ENCODE results near the gene XYLT2.

The XYLT2 gene

DNA sequence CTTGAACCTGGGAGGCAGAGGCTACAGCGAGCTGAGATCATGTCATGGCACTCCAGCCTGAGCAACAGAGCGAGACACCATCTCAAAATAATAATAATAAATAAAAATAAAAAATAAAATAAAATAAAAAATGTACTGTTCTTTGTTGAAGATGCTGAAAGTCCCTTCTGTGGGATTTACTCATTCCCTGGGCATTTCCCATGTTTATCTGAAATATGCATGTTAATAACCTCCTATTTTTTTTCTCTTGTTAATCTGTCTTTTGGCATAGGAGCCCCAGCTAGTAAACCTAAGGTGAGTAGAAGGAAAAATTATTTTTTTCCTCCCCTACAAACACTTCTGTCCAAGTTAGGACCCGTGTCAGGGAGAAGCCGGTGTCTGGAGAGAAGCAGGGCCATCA lies 37.3 kb upstream of the XYLT2 start:
- Histone ChIP-seq H4K20me1 (ENCODE audit: insufficient read depth, low read length, poor library complexity, severe bottlenecking) (no peaks in the 10 kb centered on the region), H3K9ac (ENCODE audit: low read depth, low read length, poor library complexity, severe bottlenecking) (no peak overlapping the region)

DNA sequence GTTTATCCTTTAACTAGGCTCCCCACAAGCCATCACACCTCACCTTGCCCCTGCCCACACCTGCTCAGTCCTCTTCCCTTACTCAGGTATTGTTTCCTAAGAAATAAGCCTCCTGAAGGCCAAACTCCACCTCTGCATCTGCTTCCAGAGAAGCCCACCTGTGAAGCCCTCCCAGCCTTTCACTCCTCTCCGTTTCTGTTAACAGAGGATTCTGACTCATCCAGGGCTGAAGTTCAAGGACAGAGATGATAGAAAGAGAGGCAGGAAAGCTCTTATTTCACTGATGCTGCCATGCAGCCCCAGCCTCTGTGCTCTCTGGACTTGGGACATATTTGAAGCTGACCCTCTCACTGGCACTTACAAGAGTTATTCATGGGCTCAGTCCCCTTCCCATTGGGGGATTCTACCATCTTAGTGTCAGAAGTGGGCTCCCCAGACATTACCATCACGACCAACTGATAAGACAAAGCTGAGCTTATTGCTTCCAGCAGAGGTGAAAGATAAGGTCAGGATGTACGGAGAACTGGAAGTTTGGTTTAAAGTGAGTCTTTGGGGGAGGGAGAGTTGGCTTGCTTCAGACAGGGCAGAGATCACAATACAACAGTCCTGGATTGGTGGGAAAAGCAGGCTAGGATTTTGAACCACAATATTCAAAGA lies 35.3 kb upstream of the XYLT2 start:
- Histone ChIP-seq H3K36me3 (ENCODE audit: insufficient read depth, low read length) (no peaks in the 10 kb centered on the region), H3K79me2 (ENCODE audit: insufficient read depth, low read length) (no peaks in the 10 kb centered on the region), H4K20me1 (ENCODE audit: insufficient read depth, low read length, poor library complexity, severe bottlenecking) (no peaks in the 10 kb centered on the region), H3K9me3 (ENCODE audit: insufficient read depth, low read depth, low read length) (no peaks in the 10 kb centered on the region), H3K4me1 (ENCODE audit: insufficient read depth, low read length, poor library complexity, severe bottlenecking) (no peaks in the 10 kb centered on the region), H3K9ac (ENCODE audit: low read depth, low read length, poor library complexity, severe bottlenecking) (no peak overlapping the region), H3K4me3 (ENCODE audit: low read length, poor library complexity, severe bottlenecking) (no peak overlapping the region), H3K4me2 (ENCODE audit: low read depth, low read length, poor library complexity, severe bottlenecking) (no peak overlapping the region), H3K9me2 (replicated peaks; ENCODE audit: low read depth, low read length) (no peaks in the 10 kb centered on the region), H3K27me3 (ENCODE audit: insufficient read depth, low read length, poor library complexity, severe bottlenecking) (no peaks in the 10 kb centered on the region), H3F3A (ENCODE audit: low read depth) (no peaks in the 10 kb centered on the region), H2AFZ (ENCODE audit: low read length) (no peak overlapping the region)
- TF ChIP-seq, protein P1, sequence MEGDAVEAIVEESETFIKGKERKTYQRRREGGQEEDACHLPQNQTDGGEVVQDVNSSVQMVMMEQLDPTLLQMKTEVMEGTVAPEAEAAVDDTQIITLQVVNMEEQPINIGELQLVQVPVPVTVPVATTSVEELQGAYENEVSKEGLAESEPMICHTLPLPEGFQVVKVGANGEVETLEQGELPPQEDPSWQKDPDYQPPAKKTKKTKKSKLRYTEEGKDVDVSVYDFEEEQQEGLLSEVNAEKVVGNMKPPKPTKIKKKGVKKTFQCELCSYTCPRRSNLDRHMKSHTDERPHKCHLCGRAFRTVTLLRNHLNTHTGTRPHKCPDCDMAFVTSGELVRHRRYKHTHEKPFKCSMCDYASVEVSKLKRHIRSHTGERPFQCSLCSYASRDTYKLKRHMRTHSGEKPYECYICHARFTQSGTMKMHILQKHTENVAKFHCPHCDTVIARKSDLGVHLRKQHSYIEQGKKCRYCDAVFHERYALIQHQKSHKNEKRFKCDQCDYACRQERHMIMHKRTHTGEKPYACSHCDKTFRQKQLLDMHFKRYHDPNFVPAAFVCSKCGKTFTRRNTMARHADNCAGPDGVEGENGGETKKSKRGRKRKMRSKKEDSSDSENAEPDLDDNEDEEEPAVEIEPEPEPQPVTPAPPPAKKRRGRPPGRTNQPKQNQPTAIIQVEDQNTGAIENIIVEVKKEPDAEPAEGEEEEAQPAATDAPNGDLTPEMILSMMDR (conservative IDR thresholded peaks at IDR 0.05; ENCODE audit: low read length) = no peak
- TF ChIP-seq EZH2phosphoT487 (IDR thresholded peaks at IDR 0.05; ENCODE audit: borderline replicate concordance) = no peak

More for the DNA sequence above, 37.3 kb upstream of the XYLT2 start:
- H3K9me2 ChIP-seq (replicated peaks; ENCODE audit: low read depth, low read length) = no peaks in the 10 kb centered on the region
- no peak overlapping the region for H2AFZ ChIP-seq (ENCODE audit: low read length)
- no peaks in the 10 kb centered on the region for H3K4me1 ChIP-seq (ENCODE audit: insufficient read depth, low read length, poor library complexity, severe bottlenecking)
- no peak overlapping the region for H3K4me3 ChIP-seq (ENCODE audit: low read length, poor library complexity, severe bottlenecking)
- H3K9me3 ChIP-seq (ENCODE audit: insufficient read depth, low read depth, low read length) = no peaks in the 10 kb centered on the region
- H3K4me2 ChIP-seq (ENCODE audit: low read depth, low read length, poor library complexity, severe bottlenecking) = no peak overlapping the region
- no peaks in the 10 kb centered on the region for H3F3A ChIP-seq (ENCODE audit: low read depth)
- no peaks in the 10 kb centered on the region for H3K79me2 ChIP-seq (ENCODE audit: insufficient read depth, low read length)
- no peaks in the 10 kb centered on the region for H3K36me3 ChIP-seq (ENCODE audit: insufficient read depth, low read length)
- no peak for TF ChIP-seq EZH2phosphoT487 (IDR thresholded peaks at IDR 0.05; ENCODE audit: borderline replicate concordance)
- TF ChIP-seq, protein P1 (conservative IDR thresholded peaks at IDR 0.05; ENCODE audit: low read length) = no peak
- no peaks in the 10 kb centered on the region for H3K27me3 ChIP-seq (ENCODE audit: insufficient read depth, low read length, poor library complexity, severe bottlenecking)

DNA sequence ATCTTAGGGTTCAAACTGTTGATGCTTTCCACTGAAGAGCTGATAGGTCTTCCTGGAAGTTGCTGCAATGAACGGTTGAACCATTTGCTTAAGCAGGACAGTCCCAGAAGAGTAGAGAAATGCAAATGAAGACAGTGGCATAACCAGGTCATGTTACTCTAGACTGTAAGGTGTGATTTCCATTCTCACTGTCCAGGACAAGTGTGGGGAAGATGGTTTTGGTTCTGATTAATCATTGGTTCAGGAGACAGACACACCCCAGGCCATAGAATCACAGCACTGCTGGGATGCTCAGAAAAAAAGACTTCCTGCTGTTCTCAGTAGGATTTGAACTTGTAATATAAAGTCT lies 34.8 kb upstream of the XYLT2 start:
- H2AFZ ChIP-seq (ENCODE audit: low read length) = no peak overlapping the region
- TF ChIP-seq, protein P1 (conservative IDR thresholded peaks at IDR 0.05; ENCODE audit: low read length) = no peak
- TF ChIP-seq EZH2phosphoT487 (IDR thresholded peaks at IDR 0.05; ENCODE audit: borderline replicate concordance) = no peak
- no peaks in the 10 kb centered on the region for H3F3A ChIP-seq (ENCODE audit: low read depth)
- no peaks in the 10 kb centered on the region for H3K36me3 ChIP-seq (ENCODE audit: insufficient read depth, low read length)
- no peaks in the 10 kb centered on the region for H4K20me1 ChIP-seq (ENCODE audit: insufficient read depth, low read length, poor library complexity, severe bottlenecking)
- no peaks in the 10 kb centered on the region for H3K9me2 ChIP-seq (replicated peaks; ENCODE audit: low read depth, low read length)
- no peak overlapping the region for H3K4me3 ChIP-seq (ENCODE audit: low read length, poor library complexity, severe bottlenecking)
- no peak overlapping the region for H3K4me2 ChIP-seq (ENCODE audit: low read depth, low read length, poor library complexity, severe bottlenecking)
- no peaks in the 10 kb centered on the region for H3K4me1 ChIP-seq (ENCODE audit: insufficient read depth, low read length, poor library complexity, severe bottlenecking)
- no peaks in the 10 kb centered on the region for H3K9me3 ChIP-seq (ENCODE audit: insufficient read depth, low read depth, low read length)
- H3K27me3 ChIP-seq (ENCODE audit: insufficient read depth, low read length, poor library complexity, severe bottlenecking) = no peaks in the 10 kb centered on the region
- H3K79me2 ChIP-seq (ENCODE audit: insufficient read depth, low read length) = no peaks in the 10 kb centered on the region
- H3K9ac ChIP-seq (ENCODE audit: low read depth, low read length, poor library complexity, severe bottlenecking) = no peak overlapping the region

Measured in Loucy (cell line).